GM23248 (cell line): Measurements from ENCODE around the gene MRPL19.
"Not testable (repeated sequence)": the region's sequence is repeated elsewhere in the genome, so short reads cannot be mapped to it uniquely, and the experiment has no call there.

Experiments
- EZH2 ChIP-seq: fragments of 200-600 bp; sonication (generic); IDR thresholded peaks from 2 replicates; pipeline ENCODE4 v1.6.1; 2018; ENCODE audit warnings: antibody characterized with exemption, mild to moderate bottlenecking; ENCODE audit not compliant: insufficient read depth, poor library complexity, severe bottlenecking
- EZH2phosphoT487 ChIP-seq: fragments of 200-600 bp; sonication (generic); IDR thresholded peaks from 2 replicates; pipeline ENCODE4 v1.6.1; 2018; ENCODE audit warnings: antibody characterized with exemption, moderate library complexity, mild to moderate bottlenecking, low read depth; ENCODE audit not compliant: insufficient read depth

DNA sequence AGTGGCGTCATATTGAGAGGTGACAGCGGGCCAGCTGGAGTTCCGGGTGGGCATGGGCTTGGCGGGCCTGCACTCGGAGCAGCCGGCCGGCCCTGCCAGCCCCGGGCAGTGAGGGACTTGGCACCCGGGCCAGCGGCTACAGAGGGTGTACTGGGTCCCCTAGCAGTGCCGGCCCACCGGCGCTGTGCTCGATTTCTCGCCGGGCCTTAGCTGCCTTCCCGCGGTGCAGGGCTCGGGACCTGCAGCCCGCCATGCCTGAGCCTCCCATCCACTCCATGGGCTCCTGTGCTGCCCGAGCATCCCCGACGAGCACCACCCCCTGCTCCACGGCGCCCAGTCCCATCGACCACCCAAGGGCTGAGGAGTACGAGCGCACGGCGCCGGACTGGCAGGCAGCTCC lies 65.0 kb downstream of the MRPL19 start:
- TF ChIP-seq EZH2phosphoT487, EZH2: not testable (repeated sequence)
